Suprapubic skin (tissue), 4 donors: ENCODE data around the gene ATRX. TPM values are rescaled to one million over a fixed set of nuclear protein-coding genes. Genes with fewer than 3 reads are reported as not detected.
"Not testable (repeated sequence)": the region's sequence is repeated elsewhere in the genome, so short reads cannot be mapped to it uniquely, and the experiment has no call there.

ENCODE experiments used
- DNase-seq, 2 donors: peaks; one replicate each; pipeline ENCODE4 v3.0.0-alpha.2; 2019; ENCODE audit warnings: low spot score in 2 of 2
- H3K27ac ChIP-seq: fragments of 200-600 bp; sonication (generic); one replicate; pipeline ENCODE4 v1.5.1; 2019
- H3K27me3 ChIP-seq: fragments of 200-600 bp; sonication (generic); one replicate; pipeline ENCODE4 v1.5.1; 2019
- H3K36me3 ChIP-seq: fragments of 200-600 bp; sonication (generic); one replicate; pipeline ENCODE4 v1.5.1; 2019
- H3K4me1 ChIP-seq: fragments of 200-600 bp; sonication (generic); one replicate; pipeline ENCODE4 v1.5.1; 2019
- H3K4me3 ChIP-seq: fragments of 200-600 bp; sonication (generic); one replicate; pipeline ENCODE4 v1.5.1; 2019; ENCODE audit warnings: mild to moderate bottlenecking
- H3K9me3 ChIP-seq: fragments of 200-600 bp; sonication (generic); one replicate; pipeline ENCODE4 v1.5.1; 2019
- EP300 ChIP-seq: sonication (generic); formaldehyde crosslinking; IDR thresholded peaks from one replicate; pipeline ENCODE4 v1.6.1; 2017; ENCODE audit warnings: antibody characterized with exemption
- POLR2A ChIP-seq, 2 donors: fragments of 450-650 bp; IDR thresholded peaks; one replicate each; pipeline ENCODE4 v1.6.1; 2017; ENCODE audit warnings: antibody characterized with exemption in 2 of 2, mild to moderate bottlenecking in 2 of 2, moderate library complexity in 2 of 2
- POLR2AphosphoS5 ChIP-seq, 3 donors: sonication (generic); formaldehyde crosslinking; IDR thresholded peaks; one replicate each; pipeline ENCODE4 v1.6.1; 2017; ENCODE audit warnings: antibody characterized with exemption in 3 of 3
- WGBS: methylation state at CpG from one replicate; pipeline ENCODE4 v1.1.5; 2018; 5-methylcytosine and 5-hydroxymethylcytosine counted together
- total RNA-seq, 4 donors: library from RNA; depleted of rRNA; stranded (reverse); fragments of >200 nt; gene quantifications; one replicate each; pipeline ENCODE4 v1.1.0, GENCODE V29; 2016
- TF ChIP-seq, protein P1 (sequence below), 2 donors: fragments of 200-600 bp in 1 of 2; fragments of 450-650 bp in 1 of 2; sonication (generic) in 1 of 2; IDR thresholded peaks; one replicate each; pipeline ENCODE4 v1.5.1; 2016 to 2019; ENCODE audit warnings: antibody characterized with exemption in 2 of 2, mild to moderate bottlenecking in 1 of 2, moderate library complexity in 1 of 2

ATRX gene
- total RNA-seq, 4 donors from 2014 or later: 84.4 to 259 (median 90.7) TPM

GRCh38 chrX:77776659-77777058, 9.4 kb downstream of the ATRX start:
- no peak for DNase-seq
- Histone ChIP-seq H3K27me3 (no peaks in the 10 kb centered on the region), H3K9me3 (no peaks in the 10 kb centered on the region), H3K27ac (no peak overlapping the region), H3K4me1 (peaks cover 5% of the 10 kb centered on the region), H3K4me3 (no peak overlapping the region), H3K36me3 (no peaks in the 10 kb centered on the region)
- WGBS: 44% methylated on average over 2 of the region's 2 CpGs
- TF ChIP-seq POLR2AphosphoS5 (IDR thresholded peaks at IDR 0.05) (no peak), EP300 (no peak), POLR2A (IDR thresholded peaks at IDR 0.05) (no peak)
- TF ChIP-seq, protein P1, sequence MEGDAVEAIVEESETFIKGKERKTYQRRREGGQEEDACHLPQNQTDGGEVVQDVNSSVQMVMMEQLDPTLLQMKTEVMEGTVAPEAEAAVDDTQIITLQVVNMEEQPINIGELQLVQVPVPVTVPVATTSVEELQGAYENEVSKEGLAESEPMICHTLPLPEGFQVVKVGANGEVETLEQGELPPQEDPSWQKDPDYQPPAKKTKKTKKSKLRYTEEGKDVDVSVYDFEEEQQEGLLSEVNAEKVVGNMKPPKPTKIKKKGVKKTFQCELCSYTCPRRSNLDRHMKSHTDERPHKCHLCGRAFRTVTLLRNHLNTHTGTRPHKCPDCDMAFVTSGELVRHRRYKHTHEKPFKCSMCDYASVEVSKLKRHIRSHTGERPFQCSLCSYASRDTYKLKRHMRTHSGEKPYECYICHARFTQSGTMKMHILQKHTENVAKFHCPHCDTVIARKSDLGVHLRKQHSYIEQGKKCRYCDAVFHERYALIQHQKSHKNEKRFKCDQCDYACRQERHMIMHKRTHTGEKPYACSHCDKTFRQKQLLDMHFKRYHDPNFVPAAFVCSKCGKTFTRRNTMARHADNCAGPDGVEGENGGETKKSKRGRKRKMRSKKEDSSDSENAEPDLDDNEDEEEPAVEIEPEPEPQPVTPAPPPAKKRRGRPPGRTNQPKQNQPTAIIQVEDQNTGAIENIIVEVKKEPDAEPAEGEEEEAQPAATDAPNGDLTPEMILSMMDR (IDR thresholded peaks at IDR 0.05): no peak

DNA sequence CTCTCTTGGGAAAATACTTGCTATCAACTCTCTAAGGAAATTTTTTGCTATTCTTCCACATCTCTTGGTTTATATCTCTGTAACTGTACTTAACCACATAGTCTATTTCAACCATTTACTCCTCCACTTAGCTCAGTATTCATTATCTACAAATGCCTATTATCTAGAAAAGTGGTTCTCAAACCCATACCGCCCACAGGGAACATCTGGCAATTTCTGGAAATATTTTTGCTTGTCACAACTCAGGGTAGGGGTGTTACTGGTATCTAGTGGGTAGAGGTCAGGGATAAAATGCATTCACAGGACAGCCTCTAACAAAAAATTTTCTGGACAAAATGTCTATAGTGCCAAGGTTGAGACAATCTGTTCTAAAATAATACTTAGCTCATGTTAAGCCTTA, 14.4 kb downstream of the ATRX start:
- peaks cover 2% of the 10 kb centered on the region for H3K4me1 ChIP-seq
- TF ChIP-seq, protein P1 (IDR thresholded peaks at IDR 0.05): no peak
- TF ChIP-seq POLR2AphosphoS5 (IDR thresholded peaks at IDR 0.05): no peak
- TF ChIP-seq POLR2A (IDR thresholded peaks at IDR 0.05): no peak
- no peak for TF ChIP-seq EP300
- no peak for DNase-seq
- no peaks in the 10 kb centered on the region for H3K9me3 ChIP-seq
- no peaks in the 10 kb centered on the region for H3K27me3 ChIP-seq
- no peak overlapping the region for H3K4me3 ChIP-seq
- H3K27ac ChIP-seq: no peak overlapping the region
- 71% methylated on average over 1 of the region's 1 CpG for WGBS
- H3K36me3 ChIP-seq: no peaks in the 10 kb centered on the region

GRCh38 chrX:77768787-77769186, 17.2 kb downstream of the ATRX start:
- Histone ChIP-seq H3K27ac (no peak overlapping the region), H3K27me3 (no peaks in the 10 kb centered on the region), H3K4me3 (no peak overlapping the region), H3K4me1 (no peaks in the 10 kb centered on the region), H3K36me3 (no peaks in the 10 kb centered on the region), H3K9me3 (no peaks in the 10 kb centered on the region)
- TF ChIP-seq, protein P1 (IDR thresholded peaks at IDR 0.05): no peak
- TF ChIP-seq EP300 (no peak), POLR2A (IDR thresholded peaks at IDR 0.05) (no peak), POLR2AphosphoS5 (IDR thresholded peaks at IDR 0.05) (no peak)
- 73% methylated on average over 2 of the region's 2 CpGs for WGBS
- DNase-seq: no peak

DNA sequence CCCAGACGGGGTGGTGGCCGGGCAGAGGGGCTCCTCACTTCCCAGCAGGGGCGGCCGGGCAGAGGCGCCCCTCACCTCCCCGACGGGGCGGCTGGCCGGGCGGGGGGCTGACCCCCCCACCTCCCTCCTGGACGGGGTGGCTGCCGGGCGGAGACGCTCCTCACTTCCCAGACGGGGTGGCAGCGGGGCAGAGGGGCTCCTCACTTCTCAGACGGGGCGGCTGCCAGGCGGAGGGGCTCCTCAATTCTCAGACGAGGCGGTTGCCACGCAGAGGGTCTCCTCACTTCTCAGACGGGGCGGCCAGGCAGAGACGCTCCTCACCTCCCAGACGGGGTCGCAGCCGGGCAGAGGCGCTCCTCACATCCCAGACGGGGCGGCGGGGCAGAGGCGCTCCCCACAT, 19.8 kb downstream of the ATRX start:
- not testable (repeated sequence) for H3K36me3 ChIP-seq, H3K27ac ChIP-seq, H3K27me3 ChIP-seq, H3K4me3 ChIP-seq, DNase-seq, H3K4me1 ChIP-seq, H3K9me3 ChIP-seq
- WGBS: 92% methylated on average over 5 of the region's 33 CpGs

DNA sequence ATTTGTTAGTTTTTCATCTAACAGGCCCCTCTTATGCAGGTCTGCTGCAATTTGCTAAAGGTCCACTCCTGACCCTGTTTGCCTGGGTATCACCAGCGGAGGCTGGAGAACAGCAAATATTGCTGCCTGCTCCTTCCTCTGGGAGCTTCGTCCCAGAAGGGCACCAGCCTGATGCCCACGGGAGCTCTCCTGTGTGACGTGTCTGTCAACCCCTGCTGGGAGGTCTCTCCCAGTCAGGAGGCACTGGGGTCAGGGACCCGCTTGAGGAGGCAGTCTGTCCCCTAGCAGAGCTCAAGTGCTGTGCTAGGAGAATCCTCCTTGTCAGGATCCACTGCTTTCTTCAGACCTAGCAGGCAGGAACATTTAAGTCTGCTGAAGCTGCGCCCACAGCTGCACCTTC, 30.5 kb downstream of the ATRX start:
- TF ChIP-seq EP300 (no peak), POLR2AphosphoS5 (IDR thresholded peaks at IDR 0.05) (no peak), POLR2A (IDR thresholded peaks at IDR 0.05) (no peak)
- TF ChIP-seq, protein P1 (IDR thresholded peaks at IDR 0.05): no peak
- no peak overlapping the region for H3K27ac ChIP-seq
- no peaks in the 10 kb centered on the region for H3K27me3 ChIP-seq
- no peak for DNase-seq
- no peaks in the 10 kb centered on the region for H3K4me1 ChIP-seq
- no peaks in the 10 kb centered on the region for H3K9me3 ChIP-seq
- WGBS: 98% methylated on average over 4 of the region's 6 CpGs
- no peaks in the 10 kb centered on the region for H3K36me3 ChIP-seq
- no peak overlapping the region for H3K4me3 ChIP-seq

DNA sequence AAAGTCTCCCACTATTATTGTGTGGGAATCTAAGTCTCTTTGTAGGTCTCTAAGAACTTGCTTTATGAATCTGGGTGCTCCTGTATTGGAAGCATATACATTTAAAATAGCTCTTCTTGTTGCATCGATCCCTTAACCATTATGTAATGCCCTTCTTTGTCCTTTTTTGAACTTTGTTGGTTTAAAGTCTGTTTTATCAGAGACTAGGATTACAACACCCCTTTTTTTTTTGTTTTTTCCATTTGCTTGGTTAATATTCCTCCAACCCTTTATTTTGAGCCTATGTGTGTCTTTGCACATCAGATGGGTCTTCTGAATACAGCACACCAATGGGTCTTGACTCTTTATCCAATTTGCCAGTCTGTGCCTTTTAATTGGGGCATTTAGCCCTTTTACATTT, 32.1 kb downstream of the ATRX start:
- H3K4me3 ChIP-seq, H3K27me3 ChIP-seq, H3K27ac ChIP-seq, DNase-seq, H3K9me3 ChIP-seq, H3K4me1 ChIP-seq, H3K36me3 ChIP-seq: not testable (repeated sequence)
- WGBS: 100% methylated on average over 1 of the region's 1 CpG
